ENCODE measurements around the gene MRPL14. TPM values are rescaled to one million over a fixed set of nuclear protein-coding genes. Genes with fewer than 3 reads are reported as not detected.

MRPL14 gene
- total RNA-seq, 1 experiment from 2014 or later: 87.6 TPM

DNA sequence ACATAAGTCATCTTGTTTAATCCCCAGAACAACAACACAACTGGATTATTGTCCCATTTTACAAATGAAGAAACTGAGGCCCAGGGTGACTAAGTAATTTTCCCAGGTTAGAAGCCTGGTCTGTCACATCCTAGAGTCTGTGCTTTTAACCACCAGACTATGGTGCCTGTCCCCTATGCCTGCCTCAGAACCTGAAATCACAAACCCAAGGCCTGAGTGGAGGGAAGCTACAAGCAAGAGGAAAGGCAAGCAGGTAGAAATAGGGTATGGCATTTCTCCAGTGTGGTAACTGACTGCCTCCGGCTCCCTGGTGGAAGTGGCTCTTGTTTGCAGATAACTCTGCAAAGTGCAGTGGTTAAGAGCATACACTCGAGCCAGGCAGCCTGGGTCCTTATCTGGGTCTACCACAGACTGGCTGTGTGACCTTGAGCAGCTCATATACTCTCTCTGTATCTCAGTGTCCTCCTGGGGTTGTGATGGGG lies 2.6 kb upstream of the MRPL14 start:
- intact Hi-C loops (cut with micrococcal nuclease; ENCODE audit: unreplicated experiment): no loop called here
- DNase-seq: no peak
- no TSS peak for BruUV-seq (replicated peaks)
- H3K4me1 Mint-ChIP-seq (ENCODE audit: low read depth, unreplicated experiment): peaks cover 37% of the 10 kb centered on the region
- ChIA-PET CTCF (no interaction called here), POLR2A (no interaction called here)
- no peaks in the 10 kb centered on the region for H3K27me3 Mint-ChIP-seq (ENCODE audit: insufficient read depth, unreplicated experiment)
- Histone ChIP-seq H3K27me3 (replicated peaks; ENCODE audit: control insufficient read depth, insufficient read depth, low read length) (no peaks in the 10 kb centered on the region), H3K36me3 (ENCODE audit: control insufficient read depth, insufficient read depth, low read length) (no peaks in the 10 kb centered on the region; the same call in 1 of the 2 replicates), H3K4me3 (ENCODE audit: low read depth, low read length) (no peak overlapping the region), H3K9me3 (no peaks in the 10 kb centered on the region), H3K4me1 (peaks cover 25% of the 10 kb centered on the region)
- TF ChIP-seq, protein P1, sequence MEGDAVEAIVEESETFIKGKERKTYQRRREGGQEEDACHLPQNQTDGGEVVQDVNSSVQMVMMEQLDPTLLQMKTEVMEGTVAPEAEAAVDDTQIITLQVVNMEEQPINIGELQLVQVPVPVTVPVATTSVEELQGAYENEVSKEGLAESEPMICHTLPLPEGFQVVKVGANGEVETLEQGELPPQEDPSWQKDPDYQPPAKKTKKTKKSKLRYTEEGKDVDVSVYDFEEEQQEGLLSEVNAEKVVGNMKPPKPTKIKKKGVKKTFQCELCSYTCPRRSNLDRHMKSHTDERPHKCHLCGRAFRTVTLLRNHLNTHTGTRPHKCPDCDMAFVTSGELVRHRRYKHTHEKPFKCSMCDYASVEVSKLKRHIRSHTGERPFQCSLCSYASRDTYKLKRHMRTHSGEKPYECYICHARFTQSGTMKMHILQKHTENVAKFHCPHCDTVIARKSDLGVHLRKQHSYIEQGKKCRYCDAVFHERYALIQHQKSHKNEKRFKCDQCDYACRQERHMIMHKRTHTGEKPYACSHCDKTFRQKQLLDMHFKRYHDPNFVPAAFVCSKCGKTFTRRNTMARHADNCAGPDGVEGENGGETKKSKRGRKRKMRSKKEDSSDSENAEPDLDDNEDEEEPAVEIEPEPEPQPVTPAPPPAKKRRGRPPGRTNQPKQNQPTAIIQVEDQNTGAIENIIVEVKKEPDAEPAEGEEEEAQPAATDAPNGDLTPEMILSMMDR (IDR thresholded peaks at IDR 0.05; ENCODE audit: insufficient read depth in 1 of 2, low read depth in 1 of 2, low read length in 1 of 2, severe bottlenecking in 1 of 2, unreplicated experiment in 1 of 2): no peak
- H3K27ac Mint-ChIP-seq (ENCODE audit: unreplicated experiment): no peak overlapping the region
- H3K4me3 Mint-ChIP-seq (ENCODE audit: unreplicated experiment): peak overlapping the region; percentile 94
- peaks cover 32% of the 10 kb centered on the region for H3K36me3 Mint-ChIP-seq (ENCODE audit: insufficient read depth, unreplicated experiment)
- no peaks in the 10 kb centered on the region for H3K9me3 Mint-ChIP-seq (ENCODE audit: unreplicated experiment)

GRCh38 chr6:44128020-44128917 lies 1.0 kb upstream of the MRPL14 start:
- BruUV-seq (replicated peaks): no TSS peak
- ChIA-PET POLR2A (interaction anchor here (0.6 to 1.0 kb wide), 7 partner anchors 17 to 323 kb away, joined by 3 to 11 read pairs (median 3); partner anchors contain the start of gene HSP90AB1), CTCF (interaction anchor here (0.6 to 1.1 kb wide), 5 partner anchors 11 to 109 kb away, joined by 3 to 12 read pairs (median 7); no protein-coding TSS in a partner anchor)
- peak; percentile 51 to 56 for DNase-seq
- Mint-ChIP-seq H3K27ac (ENCODE audit: unreplicated experiment) (peak overlapping the region; percentile 19), H3K4me1 (ENCODE audit: low read depth, unreplicated experiment) (peaks cover 36% of the 10 kb centered on the region), H3K4me3 (ENCODE audit: unreplicated experiment) (peak overlapping the region; percentile 94), H3K27me3 (ENCODE audit: insufficient read depth, unreplicated experiment) (no peaks in the 10 kb centered on the region), H3K36me3 (ENCODE audit: insufficient read depth, unreplicated experiment) (peaks cover 33% of the 10 kb centered on the region), H3K9me3 (ENCODE audit: unreplicated experiment) (no peaks in the 10 kb centered on the region)
- TF ChIP-seq, protein P1 (IDR thresholded peaks at IDR 0.05; ENCODE audit: insufficient read depth in 1 of 2, low read depth in 1 of 2, low read length in 1 of 2, severe bottlenecking in 1 of 2, unreplicated experiment in 1 of 2): peak; percentile 12
- Histone ChIP-seq H3K9me3 (no peaks in the 10 kb centered on the region), H3K4me3 (ENCODE audit: low read depth, low read length) (peak overlapping the region; percentile 85), H3K36me3 (ENCODE audit: control insufficient read depth, insufficient read depth, low read length) (no peaks in the 10 kb centered on the region; the same call in none of the 2 replicates), H3K27me3 (replicated peaks; ENCODE audit: control insufficient read depth, insufficient read depth, low read length) (no peaks in the 10 kb centered on the region), H3K4me1 (peaks cover 20% of the 10 kb centered on the region)
- intact Hi-C loops (cut with micrococcal nuclease; ENCODE audit: unreplicated experiment): loop anchor here (1.0 kb wide), 1 partner anchor 28 kb away; no protein-coding TSS in a partner anchor

Measured in Caco-2 (cell line).